GM12873 (cell line): ENCODE results near the gene FBXO41.

Source experiments
- TF ChIP-seq, protein P1 (sequence below): IDR thresholded peaks from 2 replicates; pipeline ENCODE4 v1.5.1; 2012; ENCODE audit warnings: low read depth, mild to moderate bottlenecking, moderate library complexity, low read length, control low read depth; ENCODE audit not compliant: insufficient read depth; ENCODE audit errors: missing control alignments

The FBXO41 gene, protein sequence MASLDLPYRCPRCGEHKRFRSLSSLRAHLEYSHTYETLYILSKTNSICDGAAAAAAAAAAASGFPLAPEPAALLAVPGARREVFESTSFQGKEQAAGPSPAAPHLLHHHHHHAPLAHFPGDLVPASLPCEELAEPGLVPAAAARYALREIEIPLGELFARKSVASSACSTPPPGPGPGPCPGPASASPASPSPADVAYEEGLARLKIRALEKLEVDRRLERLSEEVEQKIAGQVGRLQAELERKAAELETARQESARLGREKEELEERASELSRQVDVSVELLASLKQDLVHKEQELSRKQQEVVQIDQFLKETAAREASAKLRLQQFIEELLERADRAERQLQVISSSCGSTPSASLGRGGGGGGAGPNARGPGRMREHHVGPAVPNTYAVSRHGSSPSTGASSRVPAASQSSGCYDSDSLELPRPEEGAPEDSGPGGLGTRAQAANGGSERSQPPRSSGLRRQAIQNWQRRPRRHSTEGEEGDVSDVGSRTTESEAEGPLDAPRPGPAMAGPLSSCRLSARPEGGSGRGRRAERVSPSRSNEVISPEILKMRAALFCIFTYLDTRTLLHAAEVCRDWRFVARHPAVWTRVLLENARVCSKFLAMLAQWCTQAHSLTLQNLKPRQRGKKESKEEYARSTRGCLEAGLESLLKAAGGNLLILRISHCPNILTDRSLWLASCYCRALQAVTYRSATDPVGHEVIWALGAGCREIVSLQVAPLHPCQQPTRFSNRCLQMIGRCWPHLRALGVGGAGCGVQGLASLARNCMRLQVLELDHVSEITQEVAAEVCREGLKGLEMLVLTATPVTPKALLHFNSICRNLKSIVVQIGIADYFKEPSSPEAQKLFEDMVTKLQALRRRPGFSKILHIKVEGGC

DNA sequence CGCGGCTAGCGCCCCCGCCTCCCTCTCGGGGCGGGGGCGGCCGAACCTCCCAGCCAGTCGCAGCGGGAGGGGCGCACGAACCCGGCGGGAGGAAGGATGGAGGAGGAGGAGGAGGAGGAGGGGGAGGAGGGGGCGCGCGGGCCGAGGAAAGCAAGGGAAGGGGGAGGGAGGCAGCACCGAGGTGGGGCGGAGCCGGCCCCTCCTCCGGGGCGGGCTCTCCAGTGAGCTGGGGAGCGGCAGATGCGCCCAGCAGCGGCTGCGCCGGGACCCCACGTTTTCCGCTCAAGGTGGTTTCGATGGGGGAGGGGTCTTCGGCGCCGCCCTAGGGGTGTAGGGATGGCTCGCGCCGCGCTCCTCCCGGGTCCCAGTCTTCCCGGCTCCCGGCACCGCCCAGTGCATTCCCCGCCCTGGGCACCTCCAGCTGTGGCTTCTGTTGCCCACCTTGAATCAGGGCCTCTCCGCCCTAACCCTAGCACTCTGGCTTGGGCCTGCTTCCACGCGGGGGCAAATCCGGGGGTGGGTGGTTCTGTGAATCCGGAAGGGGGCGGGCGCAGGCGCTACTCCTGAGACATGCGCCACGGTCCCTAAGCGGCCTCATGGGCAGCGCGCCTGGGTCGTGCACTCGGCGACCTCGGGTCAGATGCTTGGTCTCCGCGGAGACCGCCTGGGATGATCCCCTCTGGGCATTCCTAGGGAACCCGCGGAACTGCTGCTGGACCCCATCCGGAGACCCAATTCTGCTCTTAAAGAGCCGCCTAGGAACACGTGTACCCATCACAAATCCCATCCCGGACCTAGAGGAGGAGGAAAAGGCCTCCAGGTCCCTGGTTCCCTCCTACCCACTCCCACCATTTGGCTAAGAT is at the start of gene FBXO41:
Gene FBXO41 (minus strand): TSS at position 183 of the 863 bp plus-strand sequence. CDS start 14,848 bp downstream, outside the sequence.
- TF ChIP-seq, protein P1, sequence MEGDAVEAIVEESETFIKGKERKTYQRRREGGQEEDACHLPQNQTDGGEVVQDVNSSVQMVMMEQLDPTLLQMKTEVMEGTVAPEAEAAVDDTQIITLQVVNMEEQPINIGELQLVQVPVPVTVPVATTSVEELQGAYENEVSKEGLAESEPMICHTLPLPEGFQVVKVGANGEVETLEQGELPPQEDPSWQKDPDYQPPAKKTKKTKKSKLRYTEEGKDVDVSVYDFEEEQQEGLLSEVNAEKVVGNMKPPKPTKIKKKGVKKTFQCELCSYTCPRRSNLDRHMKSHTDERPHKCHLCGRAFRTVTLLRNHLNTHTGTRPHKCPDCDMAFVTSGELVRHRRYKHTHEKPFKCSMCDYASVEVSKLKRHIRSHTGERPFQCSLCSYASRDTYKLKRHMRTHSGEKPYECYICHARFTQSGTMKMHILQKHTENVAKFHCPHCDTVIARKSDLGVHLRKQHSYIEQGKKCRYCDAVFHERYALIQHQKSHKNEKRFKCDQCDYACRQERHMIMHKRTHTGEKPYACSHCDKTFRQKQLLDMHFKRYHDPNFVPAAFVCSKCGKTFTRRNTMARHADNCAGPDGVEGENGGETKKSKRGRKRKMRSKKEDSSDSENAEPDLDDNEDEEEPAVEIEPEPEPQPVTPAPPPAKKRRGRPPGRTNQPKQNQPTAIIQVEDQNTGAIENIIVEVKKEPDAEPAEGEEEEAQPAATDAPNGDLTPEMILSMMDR: no peak

DNA sequence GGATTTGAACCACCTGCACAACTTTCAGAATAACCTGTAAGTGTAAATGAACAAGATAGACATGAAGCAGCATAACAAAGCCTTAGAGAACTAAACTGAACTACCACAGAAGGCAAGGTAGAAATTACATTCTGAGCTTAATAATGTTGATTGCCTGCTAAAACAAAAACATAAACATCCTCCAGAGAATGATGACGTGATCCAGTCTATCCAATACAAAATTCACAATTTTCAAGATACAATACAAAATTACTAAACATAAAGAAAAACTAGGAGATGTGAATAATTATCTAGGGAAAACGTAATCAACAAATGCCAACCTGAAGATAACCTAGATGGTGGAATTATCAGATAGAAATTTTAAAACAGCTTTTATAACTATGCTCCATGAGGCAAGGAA is 49.8 kb upstream of the FBXO41 start:
- TF ChIP-seq, protein P1: no peak

DNA sequence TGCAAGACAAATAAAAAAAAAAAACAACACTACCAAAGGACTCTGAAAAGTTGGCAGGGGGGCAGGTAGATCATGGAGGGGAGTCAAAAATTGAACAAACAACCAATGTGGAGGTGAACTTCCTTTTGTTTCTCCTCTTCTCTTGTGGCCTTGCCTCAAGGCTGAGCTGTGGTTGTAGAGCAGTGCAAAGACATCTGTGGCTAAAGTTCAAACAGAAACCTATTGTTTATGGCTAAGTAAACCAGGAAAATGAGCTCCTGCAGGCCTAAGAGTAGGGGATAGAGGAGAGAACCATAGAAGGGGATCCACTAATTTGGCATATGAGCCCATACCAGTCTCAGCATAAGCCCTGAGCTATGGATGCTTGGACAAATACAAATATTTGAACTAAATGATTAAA is 49.3 kb upstream of the FBXO41 start:
- TF ChIP-seq, protein P1: no peak

DNA sequence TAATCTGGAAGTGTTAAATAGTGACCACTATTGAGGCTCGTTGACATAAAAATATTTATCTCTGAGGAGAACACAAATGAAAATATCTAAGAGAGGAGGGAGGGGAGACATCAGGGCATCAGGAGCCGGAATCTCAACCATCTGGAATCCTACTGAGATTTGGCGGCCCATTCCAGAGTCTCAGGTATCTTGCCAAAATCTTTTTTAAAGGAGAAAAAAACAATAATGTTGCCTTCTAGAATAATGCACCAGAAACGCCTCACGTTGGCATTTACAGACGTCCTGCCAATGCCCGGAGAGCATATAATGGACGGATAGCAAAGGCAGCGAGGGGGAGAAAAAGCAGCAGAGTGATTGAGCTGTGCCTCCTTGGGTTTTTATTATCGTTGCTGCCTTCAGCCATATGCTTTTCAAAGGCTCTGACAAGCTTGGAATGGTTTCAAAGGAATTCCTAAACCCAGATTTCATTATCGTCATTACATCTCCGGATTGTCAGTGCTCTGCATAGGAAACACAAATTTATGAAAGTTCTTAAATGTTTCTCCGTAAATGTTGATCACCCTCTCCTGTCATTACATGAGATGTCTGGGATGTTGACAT is 39.9 kb upstream of the FBXO41 start:
- TF ChIP-seq, protein P1: no peak

DNA sequence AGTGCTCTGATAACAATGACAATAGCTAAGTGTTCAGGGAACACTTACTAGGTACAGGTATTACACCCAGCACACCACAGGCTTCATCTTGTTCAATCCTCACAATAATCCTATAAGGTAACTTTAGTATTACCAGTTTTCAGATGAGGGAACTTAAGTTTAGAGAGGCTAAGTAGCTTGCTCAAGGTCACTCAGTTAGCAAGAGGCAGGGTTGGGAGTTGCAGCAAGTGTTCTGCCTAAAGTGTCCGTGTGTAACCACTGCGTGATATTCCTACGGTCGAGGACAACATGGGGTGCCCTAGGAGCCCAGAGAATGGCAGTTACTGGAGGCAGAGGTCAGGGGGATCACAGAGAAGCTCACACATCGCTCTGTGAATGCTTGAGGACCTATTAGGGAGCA is 39.3 kb upstream of the FBXO41 start:
- TF ChIP-seq, protein P1: no peak

DNA sequence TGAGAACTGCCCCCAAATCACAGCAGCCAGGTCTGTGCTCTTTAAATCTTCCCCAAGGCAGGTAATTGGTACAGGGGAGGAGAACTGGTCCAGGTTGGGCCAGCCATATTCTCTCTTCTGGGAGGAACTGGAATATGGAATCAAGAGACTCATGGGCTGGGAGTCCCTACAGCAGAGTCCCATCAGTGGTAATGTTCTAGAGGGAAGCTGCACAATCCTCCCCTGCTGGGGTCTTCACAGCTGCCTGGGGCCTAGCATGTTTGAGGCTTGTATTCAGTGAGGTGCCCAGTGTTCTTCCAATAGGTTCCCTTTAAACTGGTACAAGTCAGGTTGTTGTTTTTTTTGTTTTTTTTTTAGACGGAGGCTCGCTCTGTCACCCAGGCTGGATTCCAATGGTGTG is 30.2 kb upstream of the FBXO41 start:
- TF ChIP-seq, protein P1: no peak
